Stomach (tissue), 4 donors: ENCODE results near the gene ZMIZ1.

Source experiments
- CTCF ChIP-seq, 7 experiments: fragments of 450-650 bp in 4 of 7; fragments of 200-600 bp in 3 of 7; sonication (generic) in 3 of 7; IDR thresholded peaks; one replicate each; pipeline ENCODE4 v1.5.1; 2016 to 2019; ENCODE audit warnings: antibody characterized with exemption in 7 of 7, control low read depth in 2 of 7, mild to moderate bottlenecking in 1 of 7
- EP300 ChIP-seq: sonication (generic); formaldehyde crosslinking; IDR thresholded peaks from one replicate; pipeline ENCODE4 v1.6.1; 2017; ENCODE audit warnings: antibody characterized with exemption

- TF ChIP-seq EP300 (no peak), CTCF (IDR thresholded peaks at IDR 0.05) (no peak)
Measured at GRCh38 chr10:79253704-79254103, 184.9 kb downstream of the ZMIZ1 start.
